ENCODE data around the gene CCDC17. TPM values are rescaled to one million over a fixed set of nuclear protein-coding genes. Genes with fewer than 3 reads are reported as not detected.

CCDC17 gene
- total RNA-seq, 1 donor from 2014 or later = 1.9 TPM

- peak; percentile 88 for DNase-seq (ENCODE audit: low read depth)
These were observed 39.3 kb downstream of the CCDC17 start for GRCh38 chr1:45584351-45585109.

- peak; percentile 89 for DNase-seq (ENCODE audit: low read depth)
These were observed 40.0 kb downstream of the CCDC17 start, which contains the start of gene NASP for GRCh38 chr1:45583666-45584350. Gene NASP (plus strand): TSS chr1:45584041. CDS start chr1:45584147, 106 bp downstream.

- DNase-seq (ENCODE audit: low read depth) = peak; percentile 98
These were observed 40.6 kb downstream of the CCDC17 start for GRCh38 chr1:45583264-45583665.

GRCh38 chr1:45574105-45574626, 49.7 kb downstream of the CCDC17 start:
- no peak for DNase-seq (ENCODE audit: low read depth)

- no peak for DNase-seq (ENCODE audit: low read depth)
These were observed 50.5 kb downstream of the CCDC17 start for GRCh38 chr1:45573231-45573804.

GRCh38 chr1:45570631-45571030, 53.2 kb downstream of the CCDC17 start:
- no peak for DNase-seq (ENCODE audit: low read depth)

Other genes starting within 250 kb of the CCDC17 start
- gene TESK2, start 132.9 kb downstream of the CCDC17 start, total RNA-seq = 1.1 and 1.7 TPM in 2 replicates
- gene CCDC163, start 124.0 kb downstream of the CCDC17 start, total RNA-seq = 0.62 TPM in 2 replicates
- gene MMACHC, start 123.8 kb downstream of the CCDC17 start, total RNA-seq = 3.5 and 6.8 TPM in 2 replicates
- 771 and 808 TPM in 2 replicates for gene PRDX1, start 102.2 kb downstream of the CCDC17 start, total RNA-seq
- gene AKR1A1, start 73.2 kb downstream of the CCDC17 start, total RNA-seq = 75.2 and 83.6 TPM in 2 replicates
- 30.8 and 32.6 TPM in 2 replicates for gene NASP, start 40.0 kb downstream of the CCDC17 start, total RNA-seq
- 131 and 134 TPM in 2 replicates for gene GPBP1L1, start 62.5 kb upstream of the CCDC17 start, total RNA-seq
- 22.1 and 31.1 TPM in 2 replicates for gene TMEM69, start 64.1 kb upstream of the CCDC17 start, total RNA-seq
- gene IPP, start 126.6 kb upstream of the CCDC17 start, total RNA-seq = 13.7 and 18.4 TPM in 2 replicates
- gene MAST2, start 179.6 kb upstream of the CCDC17 start, total RNA-seq = 41.3 and 70.3 TPM in 2 replicates